Caco-2 (cell line): ENCODE results near the gene PDZD2. TPM values are rescaled to one million over a fixed set of nuclear protein-coding genes. Genes with fewer than 3 reads are reported as not detected.

Experiments
- BruUV-seq: library from RNA; stranded (reverse); fragments of 400-500 nt; replicated peaks from 2 replicates; lab custom pipeline; 2021; lab: Mats Ljungman, UMichigan
- CTCF ChIA-PET: fragments of 300-600 bp; sonication (Branson Sonifier 250); formaldehyde crosslinking; loops from one replicate; lab custom pipeline; 2022; ENCODE audit warnings: antibody characterized with exemption; lab: Charles Lee
- POLR2A ChIA-PET: fragments of 300-600 bp; sonication (Branson Sonifier 250); formaldehyde crosslinking; loops from one replicate; lab custom pipeline; 2022; ENCODE audit warnings: antibody characterized with exemption; lab: Charles Lee
- DNase-seq, 2 experiments: peaks; one replicate each; pipeline versions ENCODE4 v3.0.0 to v3.0.0-alpha.2; 2020 to 2022
- H3K27me3 ChIP-seq: replicated peaks from 2 replicates; pipeline ENCODE4 v1.6.0; 2011; ENCODE audit warnings: low read length; ENCODE audit not compliant: control insufficient read depth, insufficient read depth
- H3K36me3 ChIP-seq: 2 replicates; pipeline ENCODE4 v1.5.1; 2011; ENCODE audit warnings: low read length; ENCODE audit not compliant: control insufficient read depth, insufficient read depth
- H3K4me1 ChIP-seq: fragments of 250-450 bp; sonication (Bioruptor Pico); 2 replicates; pipeline ENCODE4 v1.5.1; 2020; ENCODE audit warnings: mild to moderate bottlenecking
- H3K4me3 ChIP-seq: 2 replicates; pipeline ENCODE4 v1.5.1; 2011; ENCODE audit warnings: low read depth, mild to moderate bottlenecking, control low read depth, low read length
- H3K9me3 ChIP-seq: fragments of 250-450 bp; sonication (Bioruptor Pico); 2 replicates; pipeline ENCODE4 v1.5.1; 2020; ENCODE audit warnings: mild to moderate bottlenecking, moderate library complexity
- H3K27ac Mint-ChIP-seq: one replicate; pipeline ENCODE4 v1.8.0; 2022; ENCODE audit warnings: mixed read lengths; ENCODE audit not compliant: unreplicated experiment
- H3K27me3 Mint-ChIP-seq: one replicate; pipeline ENCODE4 v1.8.0; 2022; ENCODE audit warnings: mixed read lengths; ENCODE audit not compliant: insufficient read depth, unreplicated experiment
- H3K36me3 Mint-ChIP-seq: one replicate; pipeline ENCODE4 v1.8.0; 2022; ENCODE audit warnings: mild to moderate bottlenecking, mixed read lengths; ENCODE audit not compliant: insufficient read depth, unreplicated experiment
- H3K4me1 Mint-ChIP-seq: one replicate; pipeline ENCODE4 v1.8.0; 2022; ENCODE audit warnings: low read depth, mixed read lengths; ENCODE audit not compliant: unreplicated experiment
- H3K4me3 Mint-ChIP-seq: one replicate; pipeline ENCODE4 v1.8.0; 2022; ENCODE audit warnings: mild to moderate bottlenecking, moderate library complexity, mixed read lengths; ENCODE audit not compliant: unreplicated experiment
- H3K9me3 Mint-ChIP-seq: one replicate; pipeline ENCODE4 v1.8.0; 2022; ENCODE audit warnings: mixed read lengths; ENCODE audit not compliant: unreplicated experiment
- CTCF ChIP-seq, 2 experiments: fragments of 200-600 bp in 1 of 2; IDR thresholded peaks; 1 replicate in 1 of 2; 2 replicates in 1 of 2; pipeline versions ENCODE4 v1.5.1 to v1.8.0; 2011 to 2022; ENCODE audit warnings: antibody characterized with exemption in 1 of 2, control low read depth in 1 of 2, inconsistent platforms in 1 of 2, low read depth in 1 of 2, low read length in 1 of 2, mild to moderate bottlenecking in 1 of 2, moderate library complexity in 1 of 2; ENCODE audit not compliant: insufficient read depth in 1 of 2, severe bottlenecking in 1 of 2, unreplicated experiment in 1 of 2
- intact Hi-C: fragments of 100-400 bp; cut with micrococcal nuclease; formaldehyde crosslinking; loops from one replicate; pipeline ENCODE4 v1.10.0; 2022; ENCODE audit not compliant: unreplicated experiment
- total RNA-seq: library from RNA; stranded (reverse); gene quantifications from 2 replicates; pipeline ENCODE4 v1.2.3, GENCODE V29; 2022

PDZD2 gene
- total RNA-seq, 1 experiment from 2014 or later, result 0.16 TPM

DNA sequence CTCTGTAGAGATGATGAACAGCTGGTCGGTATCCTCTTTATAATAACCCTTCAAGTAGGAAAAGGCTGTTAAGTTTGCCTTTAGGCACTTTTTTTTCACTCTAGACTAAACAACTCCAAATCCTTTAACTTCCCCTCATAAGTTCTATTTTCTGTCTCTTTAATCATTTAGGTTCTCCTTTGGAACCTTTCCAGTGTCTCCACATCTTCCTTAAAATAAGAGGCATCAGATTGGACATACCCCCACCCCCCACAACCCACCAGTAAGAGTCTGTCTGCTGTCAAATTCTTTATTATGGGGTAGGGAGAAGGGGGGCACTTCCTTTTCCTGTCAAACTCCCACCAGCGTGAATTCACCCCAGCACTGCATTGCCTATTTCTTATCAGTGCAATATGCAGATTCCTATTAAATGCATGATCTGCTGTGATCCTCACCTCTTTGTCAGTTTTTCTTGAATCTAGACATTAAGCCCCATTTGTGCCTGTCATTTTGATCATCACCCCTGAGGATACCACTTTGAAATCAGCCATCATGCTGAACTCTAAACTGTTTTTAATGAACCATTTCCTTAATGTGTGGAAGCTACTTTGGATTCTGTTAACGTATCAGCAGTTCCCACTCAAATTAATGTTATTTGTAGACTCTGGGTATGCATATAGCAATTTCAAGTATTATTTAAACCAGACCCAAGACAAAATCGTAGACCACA is 212.2 kb downstream of the PDZD2 start:
- DNase-seq, result no peak
- no TSS peak for BruUV-seq
- Mint-ChIP-seq H3K9me3 (no peaks in the 10 kb centered on the region), H3K4me1 (peaks cover 7% of the 10 kb centered on the region), H3K27ac (no peak overlapping the region), H3K27me3 (peaks cover 4% of the 10 kb centered on the region), H3K4me3 (no peak overlapping the region), H3K36me3 (no peaks in the 10 kb centered on the region)
- CTCF ChIA-PET, result interaction anchor here (0.7 kb wide), 1 partner anchor 51 kb away, joined by 3 read pairs; no protein-coding TSS in a partner anchor
- Histone ChIP-seq H3K4me1 (0 out of 2 replicates have a peak, but pooled peaks cover 6% of the 10 kb centered on the region), H3K4me3 (no peak overlapping the region), H3K9me3 (no peaks in the 10 kb centered on the region), H3K27me3 (no peaks in the 10 kb centered on the region), H3K36me3 (no peaks in the 10 kb centered on the region)
- TF ChIP-seq CTCF (IDR thresholded peaks at IDR 0.05; ENCODE audit: insufficient read depth in 1 of 2, low read depth in 1 of 2, low read length in 1 of 2, severe bottlenecking in 1 of 2, unreplicated experiment in 1 of 2), result no peak
- intact Hi-C loops, result no loop called here
- POLR2A ChIA-PET, result no interaction called here

DNA sequence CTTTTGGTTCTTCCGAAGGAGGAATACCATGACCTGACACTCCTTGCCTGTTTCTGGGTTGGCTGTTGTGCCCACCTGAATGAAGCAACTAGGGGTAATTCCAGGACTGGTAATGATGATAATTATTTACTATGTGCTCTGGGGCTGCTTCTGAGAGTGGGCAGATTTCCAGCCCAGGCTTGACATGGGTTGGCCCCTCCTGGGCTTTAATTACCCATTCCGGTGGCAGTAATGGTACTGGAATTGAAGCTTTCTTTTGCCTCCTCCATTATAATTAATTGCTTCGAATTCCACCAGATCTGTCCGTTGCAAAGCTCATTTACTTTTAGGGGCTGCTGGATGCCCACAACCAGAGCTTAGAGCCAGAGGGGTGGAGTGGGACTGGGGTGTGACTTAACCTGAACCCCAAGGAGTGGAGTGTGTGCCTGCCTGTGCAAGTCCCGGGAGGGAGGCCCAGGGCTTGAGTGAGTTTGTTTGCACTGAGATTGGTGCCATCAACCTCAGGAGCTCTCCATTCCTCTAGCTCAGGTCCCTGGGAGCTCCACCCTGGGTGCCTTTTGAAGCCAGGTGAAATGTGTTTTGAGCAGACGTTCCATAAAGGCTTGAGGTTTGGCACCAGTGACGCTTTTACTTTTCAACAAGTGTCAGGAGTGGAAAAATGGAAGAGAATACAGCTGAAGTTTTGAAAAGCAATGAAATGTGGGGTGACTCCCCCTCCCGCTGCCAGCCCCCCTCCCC is 214.6 kb downstream of the PDZD2 start:
- H3K36me3 Mint-ChIP-seq, result no peaks in the 10 kb centered on the region
- no peak for TF ChIP-seq CTCF (IDR thresholded peaks at IDR 0.05; ENCODE audit: insufficient read depth in 1 of 2, low read depth in 1 of 2, low read length in 1 of 2, severe bottlenecking in 1 of 2, unreplicated experiment in 1 of 2)
- H3K4me1 ChIP-seq, result 0 out of 2 replicates have a peak, but pooled peaks cover 6% of the 10 kb centered on the region
- no peaks in the 10 kb centered on the region; the same call in 1 of the 2 replicates for H3K27me3 ChIP-seq
- H3K27me3 Mint-ChIP-seq, result peaks cover 4% of the 10 kb centered on the region
- no peak for DNase-seq
- CTCF ChIA-PET, result no interaction called here
- peaks cover 7% of the 10 kb centered on the region for H3K4me1 Mint-ChIP-seq
- POLR2A ChIA-PET, result no interaction called here
- BruUV-seq, result no TSS peak
- H3K27ac Mint-ChIP-seq, result no peak overlapping the region
- intact Hi-C loops, result no loop called here
- no peaks in the 10 kb centered on the region for H3K36me3 ChIP-seq
- no peaks in the 10 kb centered on the region; the same call in 1 of the 2 replicates for H3K9me3 ChIP-seq
- H3K9me3 Mint-ChIP-seq, result no peaks in the 10 kb centered on the region
- H3K4me3 Mint-ChIP-seq, result peak overlapping the region; percentile 73
- no peak overlapping the region for H3K4me3 ChIP-seq
